ENCODE measurements around the gene CLVS2.

GRCh38 chr6:123001540-123001939, 5.5 kb downstream of the CLVS2 start:
- TF ChIP-seq, protein P1, sequence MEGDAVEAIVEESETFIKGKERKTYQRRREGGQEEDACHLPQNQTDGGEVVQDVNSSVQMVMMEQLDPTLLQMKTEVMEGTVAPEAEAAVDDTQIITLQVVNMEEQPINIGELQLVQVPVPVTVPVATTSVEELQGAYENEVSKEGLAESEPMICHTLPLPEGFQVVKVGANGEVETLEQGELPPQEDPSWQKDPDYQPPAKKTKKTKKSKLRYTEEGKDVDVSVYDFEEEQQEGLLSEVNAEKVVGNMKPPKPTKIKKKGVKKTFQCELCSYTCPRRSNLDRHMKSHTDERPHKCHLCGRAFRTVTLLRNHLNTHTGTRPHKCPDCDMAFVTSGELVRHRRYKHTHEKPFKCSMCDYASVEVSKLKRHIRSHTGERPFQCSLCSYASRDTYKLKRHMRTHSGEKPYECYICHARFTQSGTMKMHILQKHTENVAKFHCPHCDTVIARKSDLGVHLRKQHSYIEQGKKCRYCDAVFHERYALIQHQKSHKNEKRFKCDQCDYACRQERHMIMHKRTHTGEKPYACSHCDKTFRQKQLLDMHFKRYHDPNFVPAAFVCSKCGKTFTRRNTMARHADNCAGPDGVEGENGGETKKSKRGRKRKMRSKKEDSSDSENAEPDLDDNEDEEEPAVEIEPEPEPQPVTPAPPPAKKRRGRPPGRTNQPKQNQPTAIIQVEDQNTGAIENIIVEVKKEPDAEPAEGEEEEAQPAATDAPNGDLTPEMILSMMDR (IDR thresholded peaks at IDR 0.05), result no peak
- TF ChIP-seq POLR2A (IDR thresholded peaks at IDR 0.05), result no peak
